SK-N-SH (cell line): ENCODE data around the gene EFHC1. TPM values are rescaled to one million over a fixed set of nuclear protein-coding genes. Genes with fewer than 3 reads are reported as not detected.

Source experiments
- CTCF ChIA-PET: fragments of 300-600, 350-600 bp; formaldehyde crosslinking; extraction: SDS; loops from one replicate; lab custom pipeline; 2021; lab: Yijun Ruan, JAX
- POLR2A ChIA-PET: fragments of 350-600 bp; sonication (Branson Sonifier 250); formaldehyde crosslinking; extraction: SDS; loops from one replicate; lab custom pipeline; 2020; ENCODE audit warnings: antibody characterized with exemption, inconsistent platforms; lab: Yijun Ruan, JAX
- DNase-seq: peaks from one replicate; pipeline ENCODE4 v3.0.0; 2012
- H2AFZ ChIP-seq: fragments of 200-600 bp; sonication (generic); 2 replicates; pipeline ENCODE4 v1.8.1; 2016; ENCODE audit warnings: antibody characterized with exemption, mild to moderate bottlenecking, low read depth
- H3F3A ChIP-seq: fragments of 200-600 bp; sonication (generic); replicated peaks from 2 replicates; pipeline ENCODE3; 2016; ENCODE audit warnings: antibody characterized with exemption, mild to moderate bottlenecking; ENCODE audit not compliant: insufficient read depth
- H3K27ac ChIP-seq, 2 experiments: fragments of 200-500 bp in 1 of 2; fragments of 200-600 bp in 1 of 2; sonication (Bioruptor generic) in 1 of 2; sonication (generic), shearing (Covaris generic) in 1 of 2; 2 replicates each; pipeline versions ENCODE4 v1.5.1 to v1.6.1; 2014 to 2016; ENCODE audit warnings: low read depth in 2 of 2, inconsistent platforms in 1 of 2, low read length in 1 of 2, mild to moderate bottlenecking in 1 of 2, mixed read lengths in 1 of 2
- H3K27me3 ChIP-seq: fragments of 200-600 bp; sonication (generic), shearing (Covaris generic); 2 replicates; pipeline ENCODE4 v1.6.1; 2016; ENCODE audit warnings: mixed run types; ENCODE audit not compliant: insufficient read depth
- H3K36me3 ChIP-seq, 2 experiments: fragments of 200-500 bp in 1 of 2; fragments of 200-600 bp in 1 of 2; sonication (Bioruptor generic) in 1 of 2; sonication (generic) in 1 of 2; replicated peaks in 1 of 2; 2 replicates each; pipeline versions ENCODE3 to v1.5.1; 2014 to 2016; ENCODE audit warnings: low read length in 1 of 2, mild to moderate bottlenecking in 1 of 2; ENCODE audit not compliant: insufficient read depth in 2 of 2, control insufficient read depth in 1 of 2
- H3K4me1 ChIP-seq, 2 experiments: fragments of 200-500 bp in 1 of 2; fragments of 200-600 bp in 1 of 2; sonication (Bioruptor generic) in 1 of 2; sonication (generic), shearing (Covaris generic) in 1 of 2; 2 replicates each; pipeline versions ENCODE4 v1.5.1 to v1.6.1; 2014 to 2016; ENCODE audit warnings: low read depth in 1 of 2, low read length in 1 of 2, mixed run types in 1 of 2; ENCODE audit not compliant: insufficient read depth in 2 of 2, control insufficient read depth in 1 of 2
- H3K4me2 ChIP-seq: fragments of 200-600 bp; sonication (generic), shearing (Covaris generic); 2 replicates; pipeline ENCODE4 v1.6.1; 2017; ENCODE audit warnings: mixed run types
- H3K4me3 ChIP-seq, 2 experiments: fragments of 200-500 bp in 1 of 2; fragments of 200-600 bp in 1 of 2; sonication (Bioruptor generic) in 1 of 2; sonication (generic), shearing (Covaris generic) in 1 of 2; 2 replicates each; pipeline versions ENCODE4 v1.5.1 to v1.8.1; 2014 to 2016; ENCODE audit warnings: low read depth in 2 of 2, inconsistent platforms in 1 of 2, low read length in 1 of 2, mild to moderate bottlenecking in 1 of 2, mixed read lengths in 1 of 2, moderate library complexity in 1 of 2
- H3K79me2 ChIP-seq: fragments of 200-600 bp; sonication (generic); 2 replicates; pipeline ENCODE4 v1.8.1; 2017; ENCODE audit warnings: mild to moderate bottlenecking; ENCODE audit not compliant: insufficient read depth
- H3K9ac ChIP-seq: fragments of 200-600 bp; sonication (generic); 2 replicates; pipeline ENCODE4 v1.6.1; 2017; ENCODE audit warnings: mixed run types
- H3K9me2 ChIP-seq: fragments of 200-600 bp; sonication (generic); 2 replicates; pipeline ENCODE4 v1.6.1; 2017; ENCODE audit warnings: mixed run types
- H3K9me3 ChIP-seq: fragments of 200-600 bp; sonication (generic); 2 replicates; pipeline ENCODE4 v1.6.1; 2017; ENCODE audit warnings: mixed run types, mild to moderate bottlenecking, moderate library complexity
- H4K20me1 ChIP-seq: fragments of 200-600 bp; sonication (generic); 2 replicates; pipeline ENCODE4 v1.6.1; 2017; ENCODE audit warnings: mild to moderate bottlenecking, mixed run types; ENCODE audit not compliant: insufficient read depth
- ELF1 ChIP-seq: IDR thresholded peaks from 2 replicates; pipeline ENCODE4 v1.4.0; 2012
- FOSL2 ChIP-seq: IDR thresholded peaks from 2 replicates; pipeline ENCODE4 v1.4.0; 2012; ENCODE audit warnings: low read depth, mild to moderate bottlenecking, moderate library complexity, borderline replicate concordance
- MXI1 ChIP-seq: IDR thresholded peaks from 2 replicates; pipeline ENCODE4 v1.6.1; 2012; ENCODE audit warnings: mild to moderate bottlenecking, low read depth, low read length, improper control_type of control experiment
- RAD21 ChIP-seq: IDR thresholded peaks from 2 replicates; pipeline ENCODE4 v1.6.1; 2012; ENCODE audit warnings: mild to moderate bottlenecking, low read length
- RCOR1 ChIP-seq: fragments of 150-350 bp; IDR thresholded peaks from 2 replicates; pipeline ENCODE4 v1.6.1; 2017; ENCODE audit warnings: antibody characterized with exemption, low read length
- RXRA ChIP-seq: IDR thresholded peaks from 2 replicates; pipeline ENCODE4 v1.4.0; 2012; ENCODE audit warnings: low read depth, mild to moderate bottlenecking, borderline replicate concordance
- TAF1 ChIP-seq: IDR thresholded peaks from 2 replicates; pipeline ENCODE4 v1.6.1; 2012; ENCODE audit warnings: low read depth, mild to moderate bottlenecking, low read length, moderate library complexity, borderline replicate concordance
- TCF12 ChIP-seq: IDR thresholded peaks from 2 replicates; pipeline ENCODE4 v1.4.0; 2012
- TEAD4 ChIP-seq: IDR thresholded peaks from 2 replicates; pipeline ENCODE4 v1.4.0; 2012; ENCODE audit warnings: mild to moderate bottlenecking, borderline replicate concordance; ENCODE audit not compliant: insufficient read depth
- YY1 ChIP-seq: IDR thresholded peaks from 2 replicates; pipeline ENCODE4 v1.4.0; 2012; ENCODE audit warnings: low read depth, mild to moderate bottlenecking
- WGBS: methylation state at CpG from one replicate; pipeline ENCODE4 v1.1.6; 2017; ENCODE audit warnings: low lambda C conversion rate; 5-methylcytosine and 5-hydroxymethylcytosine counted together
- polyA plus RNA-seq, 3 experiments: library from polyadenylated mRNA; depleted of rRNA; stranded (reverse); fragments of >200 nt; gene quantifications; 2 replicates each; pipeline ENCODE4 v1.2.3, GENCODE V29; 2012
- TF ChIP-seq, protein P1 (sequence below): IDR thresholded peaks from 2 replicates; pipeline ENCODE4; 2012
- TF ChIP-seq, protein P2 (sequence below): IDR thresholded peaks from 2 replicates; pipeline ENCODE4 v1.6.1; 2012; ENCODE audit warnings: mild to moderate bottlenecking, low read depth, low read length, moderate library complexity
- TF ChIP-seq, protein P3 (sequence below): IDR thresholded peaks from 2 replicates; pipeline ENCODE4 v1.4.0; 2012; ENCODE audit warnings: low read depth, borderline replicate concordance
- TF ChIP-seq, protein P4 (sequence below): fragments of 200-600 bp; sonication (generic); IDR thresholded peaks from 2 replicates; pipeline ENCODE4 v1.6.1; 2017; ENCODE audit warnings: antibody characterized with exemption, mild to moderate bottlenecking, moderate library complexity

EFHC1 gene
- polyA plus RNA-seq, 1 of the 3 experiments (the other 2 are of a cell fraction), result 39.4 TPM

DNA sequence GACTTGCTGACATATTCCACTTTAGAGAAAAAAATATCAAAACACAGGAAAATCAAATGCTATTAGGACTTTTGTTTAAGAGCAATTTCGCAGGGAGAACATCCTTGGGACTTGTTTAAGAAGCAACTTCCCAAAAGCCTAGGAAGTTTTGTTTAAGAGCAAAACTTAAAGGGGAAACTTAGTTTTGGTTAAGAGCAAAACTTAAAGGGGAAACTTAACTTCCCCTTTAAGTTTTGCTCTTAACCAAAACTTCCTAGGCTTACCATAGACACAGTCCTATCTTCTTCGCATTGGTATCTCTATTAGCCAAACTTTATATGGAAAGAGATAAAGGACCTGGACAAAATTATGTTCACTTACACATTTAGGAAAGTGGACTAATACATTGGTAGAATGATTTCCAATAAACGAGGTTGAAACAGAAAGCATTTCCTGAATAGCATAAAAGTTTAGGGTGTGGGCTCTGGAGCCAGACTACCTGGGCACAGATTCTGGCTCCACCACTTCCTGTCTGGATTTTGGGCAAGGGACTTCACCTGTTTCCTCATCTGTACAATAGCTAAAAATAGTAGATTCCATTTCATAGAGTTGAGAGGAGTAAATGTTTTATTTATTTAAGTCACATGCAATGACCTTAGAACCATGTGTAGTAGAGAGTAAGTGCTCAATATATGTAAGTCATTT, 42.5 kb upstream of the EFHC1 start:
- 75% methylated on average over 3 of the region's 3 CpGs for WGBS
- H3K27me3 ChIP-seq, result no peaks in the 10 kb centered on the region
- H4K20me1 ChIP-seq, result no peaks in the 10 kb centered on the region
- H3K9me2 ChIP-seq, result no peaks in the 10 kb centered on the region
- H2AFZ ChIP-seq, result no peak overlapping the region
- H3K36me3 ChIP-seq, result no peaks in the 10 kb centered on the region
- H3K4me3 ChIP-seq, result no peak overlapping the region
- no peak overlapping the region for H3K27ac ChIP-seq
- H3K9ac ChIP-seq, result no peak overlapping the region
- no peaks in the 10 kb centered on the region for H3K9me3 ChIP-seq
- TF ChIP-seq RAD21 (no peak), TAF1 (no peak), FOSL2 (no peak), RXRA (no peak), MXI1 (no peak), TCF12 (no peak)
- TF ChIP-seq, protein P1, sequence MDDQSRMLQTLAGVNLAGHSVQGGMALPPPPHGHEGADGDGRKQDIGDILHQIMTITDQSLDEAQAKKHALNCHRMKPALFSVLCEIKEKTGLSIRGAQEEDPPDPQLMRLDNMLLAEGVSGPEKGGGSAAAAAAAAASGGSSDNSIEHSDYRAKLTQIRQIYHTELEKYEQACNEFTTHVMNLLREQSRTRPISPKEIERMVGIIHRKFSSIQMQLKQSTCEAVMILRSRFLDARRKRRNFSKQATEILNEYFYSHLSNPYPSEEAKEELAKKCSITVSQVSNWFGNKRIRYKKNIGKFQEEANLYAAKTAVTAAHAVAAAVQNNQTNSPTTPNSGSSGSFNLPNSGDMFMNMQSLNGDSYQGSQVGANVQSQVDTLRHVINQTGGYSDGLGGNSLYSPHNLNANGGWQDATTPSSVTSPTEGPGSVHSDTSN, result no peak
- TF ChIP-seq, protein P2, sequence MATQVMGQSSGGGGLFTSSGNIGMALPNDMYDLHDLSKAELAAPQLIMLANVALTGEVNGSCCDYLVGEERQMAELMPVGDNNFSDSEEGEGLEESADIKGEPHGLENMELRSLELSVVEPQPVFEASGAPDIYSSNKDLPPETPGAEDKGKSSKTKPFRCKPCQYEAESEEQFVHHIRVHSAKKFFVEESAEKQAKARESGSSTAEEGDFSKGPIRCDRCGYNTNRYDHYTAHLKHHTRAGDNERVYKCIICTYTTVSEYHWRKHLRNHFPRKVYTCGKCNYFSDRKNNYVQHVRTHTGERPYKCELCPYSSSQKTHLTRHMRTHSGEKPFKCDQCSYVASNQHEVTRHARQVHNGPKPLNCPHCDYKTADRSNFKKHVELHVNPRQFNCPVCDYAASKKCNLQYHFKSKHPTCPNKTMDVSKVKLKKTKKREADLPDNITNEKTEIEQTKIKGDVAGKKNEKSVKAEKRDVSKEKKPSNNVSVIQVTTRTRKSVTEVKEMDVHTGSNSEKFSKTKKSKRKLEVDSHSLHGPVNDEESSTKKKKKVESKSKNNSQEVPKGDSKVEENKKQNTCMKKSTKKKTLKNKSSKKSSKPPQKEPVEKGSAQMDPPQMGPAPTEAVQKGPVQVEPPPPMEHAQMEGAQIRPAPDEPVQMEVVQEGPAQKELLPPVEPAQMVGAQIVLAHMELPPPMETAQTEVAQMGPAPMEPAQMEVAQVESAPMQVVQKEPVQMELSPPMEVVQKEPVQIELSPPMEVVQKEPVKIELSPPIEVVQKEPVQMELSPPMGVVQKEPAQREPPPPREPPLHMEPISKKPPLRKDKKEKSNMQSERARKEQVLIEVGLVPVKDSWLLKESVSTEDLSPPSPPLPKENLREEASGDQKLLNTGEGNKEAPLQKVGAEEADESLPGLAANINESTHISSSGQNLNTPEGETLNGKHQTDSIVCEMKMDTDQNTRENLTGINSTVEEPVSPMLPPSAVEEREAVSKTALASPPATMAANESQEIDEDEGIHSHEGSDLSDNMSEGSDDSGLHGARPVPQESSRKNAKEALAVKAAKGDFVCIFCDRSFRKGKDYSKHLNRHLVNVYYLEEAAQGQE, result no peak
- TF ChIP-seq, protein P3, sequence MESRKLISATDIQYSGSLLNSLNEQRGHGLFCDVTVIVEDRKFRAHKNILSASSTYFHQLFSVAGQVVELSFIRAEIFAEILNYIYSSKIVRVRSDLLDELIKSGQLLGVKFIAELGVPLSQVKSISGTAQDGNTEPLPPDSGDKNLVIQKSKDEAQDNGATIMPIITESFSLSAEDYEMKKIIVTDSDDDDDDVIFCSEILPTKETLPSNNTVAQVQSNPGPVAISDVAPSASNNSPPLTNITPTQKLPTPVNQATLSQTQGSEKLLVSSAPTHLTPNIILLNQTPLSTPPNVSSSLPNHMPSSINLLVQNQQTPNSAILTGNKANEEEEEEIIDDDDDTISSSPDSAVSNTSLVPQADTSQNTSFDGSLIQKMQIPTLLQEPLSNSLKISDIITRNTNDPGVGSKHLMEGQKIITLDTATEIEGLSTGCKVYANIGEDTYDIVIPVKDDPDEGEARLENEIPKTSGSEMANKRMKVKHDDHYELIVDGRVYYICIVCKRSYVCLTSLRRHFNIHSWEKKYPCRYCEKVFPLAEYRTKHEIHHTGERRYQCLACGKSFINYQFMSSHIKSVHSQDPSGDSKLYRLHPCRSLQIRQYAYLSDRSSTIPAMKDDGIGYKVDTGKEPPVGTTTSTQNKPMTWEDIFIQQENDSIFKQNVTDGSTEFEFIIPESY, result no peak
- no peaks in the 10 kb centered on the region for H3F3A ChIP-seq
- no peak for DNase-seq
- ChIA-PET CTCF (interaction anchor here (2.0 kb wide), 1 partner anchor 14 kb away, joined by 8 read pairs; no protein-coding TSS in a partner anchor), POLR2A (interaction anchor here (0.6 kb wide), 1 partner anchor 13 kb away, joined by 3 read pairs; no protein-coding TSS in a partner anchor)
- H3K79me2 ChIP-seq, result no peaks in the 10 kb centered on the region
- no peaks in the 10 kb centered on the region; a peak in 1 of 4 replicates for H3K4me1 ChIP-seq
- no peak overlapping the region for H3K4me2 ChIP-seq

DNA sequence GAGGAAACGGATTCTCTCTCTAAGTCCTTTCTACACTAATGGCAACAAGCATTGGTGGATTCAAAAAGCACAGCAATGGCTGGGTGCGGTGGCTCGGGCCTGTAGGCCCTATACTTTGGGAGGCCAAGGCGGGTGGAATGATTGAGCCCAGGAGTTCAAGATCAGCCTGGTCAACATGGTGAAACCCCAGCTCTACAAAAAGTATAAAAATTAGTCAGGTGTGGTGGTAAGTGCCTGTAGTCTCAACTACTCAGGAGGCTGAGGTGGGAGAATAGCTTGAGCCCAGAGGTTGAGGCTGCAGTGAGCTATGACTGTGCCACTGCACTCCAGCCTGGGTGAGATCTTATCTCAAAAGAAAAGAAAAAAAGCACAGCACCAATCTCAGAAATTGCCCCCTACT, 38.9 kb upstream of the EFHC1 start:
- CTCF ChIA-PET, result interaction anchor here (1.6 kb wide), 1 partner anchor 19 kb away, joined by 4 read pairs; the partner anchor contains the start of gene PAQR8
- no peaks in the 10 kb centered on the region for H3K9me3 ChIP-seq
- H3K27ac ChIP-seq, result no peak overlapping the region
- WGBS, result 97% methylated on average over 4 of the region's 4 CpGs
- POLR2A ChIA-PET, result no interaction called here
- H2AFZ ChIP-seq, result no peak overlapping the region
- H3K4me2 ChIP-seq, result no peak overlapping the region
- DNase-seq, result no peak
- no peaks in the 10 kb centered on the region; a peak in 1 of 4 replicates for H3K4me1 ChIP-seq
- H3K9me2 ChIP-seq, result no peaks in the 10 kb centered on the region
- H3F3A ChIP-seq, result no peaks in the 10 kb centered on the region
- H3K79me2 ChIP-seq, result no peaks in the 10 kb centered on the region
- H3K4me3 ChIP-seq, result no peak overlapping the region
- H3K9ac ChIP-seq, result no peak overlapping the region
- no peaks in the 10 kb centered on the region for H3K27me3 ChIP-seq
- H3K36me3 ChIP-seq, result no peaks in the 10 kb centered on the region
- no peaks in the 10 kb centered on the region for H4K20me1 ChIP-seq
- TF ChIP-seq, protein P4, sequence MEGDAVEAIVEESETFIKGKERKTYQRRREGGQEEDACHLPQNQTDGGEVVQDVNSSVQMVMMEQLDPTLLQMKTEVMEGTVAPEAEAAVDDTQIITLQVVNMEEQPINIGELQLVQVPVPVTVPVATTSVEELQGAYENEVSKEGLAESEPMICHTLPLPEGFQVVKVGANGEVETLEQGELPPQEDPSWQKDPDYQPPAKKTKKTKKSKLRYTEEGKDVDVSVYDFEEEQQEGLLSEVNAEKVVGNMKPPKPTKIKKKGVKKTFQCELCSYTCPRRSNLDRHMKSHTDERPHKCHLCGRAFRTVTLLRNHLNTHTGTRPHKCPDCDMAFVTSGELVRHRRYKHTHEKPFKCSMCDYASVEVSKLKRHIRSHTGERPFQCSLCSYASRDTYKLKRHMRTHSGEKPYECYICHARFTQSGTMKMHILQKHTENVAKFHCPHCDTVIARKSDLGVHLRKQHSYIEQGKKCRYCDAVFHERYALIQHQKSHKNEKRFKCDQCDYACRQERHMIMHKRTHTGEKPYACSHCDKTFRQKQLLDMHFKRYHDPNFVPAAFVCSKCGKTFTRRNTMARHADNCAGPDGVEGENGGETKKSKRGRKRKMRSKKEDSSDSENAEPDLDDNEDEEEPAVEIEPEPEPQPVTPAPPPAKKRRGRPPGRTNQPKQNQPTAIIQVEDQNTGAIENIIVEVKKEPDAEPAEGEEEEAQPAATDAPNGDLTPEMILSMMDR, result no peak
- TF ChIP-seq TEAD4 (no peak), YY1 (no peak), ELF1 (no peak), FOSL2 (no peak), RXRA (no peak), RCOR1 (no peak)
- TF ChIP-seq, protein P2, result no peak
